HG03439 (cell line): Measurements from ENCODE around the gene GRIK4.
"Not testable (repeated sequence)": the region's sequence is repeated elsewhere in the genome, so short reads cannot be mapped to it uniquely, and the experiment has no call there.

Experiments used
- ATAC-seq: cut with Tn5 transposase; IDR thresholded peaks from one replicate; pipeline ENCODE4 v1.9.1; 2021; ENCODE audit warnings: mild to moderate bottlenecking, moderate library complexity; ENCODE audit not compliant: unreplicated experiment

GRIK4 gene

GRCh38 chr11:120759046-120759445, 247.5 kb downstream of the GRIK4 start:
- ATAC-seq, result no peak

DNA sequence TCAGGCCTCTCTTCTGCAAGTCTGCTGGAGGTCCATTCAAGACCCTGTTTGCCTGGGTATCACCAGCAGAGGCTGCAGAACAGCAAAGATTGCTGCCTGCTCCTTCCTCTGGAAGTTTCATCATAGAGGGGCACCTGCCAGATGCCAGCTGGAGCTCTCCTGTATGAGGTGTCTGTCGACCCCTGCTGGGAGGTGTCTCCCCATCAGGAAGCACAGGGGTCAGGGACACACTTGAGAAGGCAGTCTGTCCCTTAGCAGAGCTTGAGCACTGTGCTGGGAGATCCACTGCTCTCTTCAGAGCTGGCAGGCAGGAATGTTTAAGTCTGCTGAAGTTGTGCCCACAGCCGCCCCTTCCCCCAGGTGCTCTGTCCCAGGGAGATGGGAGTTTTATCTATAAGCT, 254.2 kb downstream of the GRIK4 start:
- not testable (repeated sequence) for ATAC-seq

DNA sequence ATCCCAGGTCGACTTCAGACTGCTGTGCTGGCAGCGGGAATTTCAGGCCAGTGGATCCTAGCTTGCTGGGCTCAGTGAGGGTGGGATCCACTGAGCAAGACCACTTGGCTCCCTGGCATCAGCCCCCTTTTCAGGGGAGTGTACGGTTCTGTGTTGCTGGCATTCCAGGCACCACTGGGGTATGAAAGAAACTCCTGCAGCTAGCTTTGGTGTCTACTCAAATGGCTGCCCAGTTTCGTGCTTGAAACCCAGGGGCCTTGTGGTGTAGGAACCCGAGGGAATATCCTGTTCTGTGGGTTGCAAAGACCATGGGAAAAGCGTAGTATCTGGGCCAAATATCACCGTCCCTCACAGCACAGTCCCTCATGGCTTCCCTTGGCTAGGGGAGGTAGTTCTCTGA, 254.8 kb downstream of the GRIK4 start:
- no peak for ATAC-seq

GRCh38 chr11:120768949-120769348, 257.4 kb downstream of the GRIK4 start:
- ATAC-seq, result no peak

GRCh38 chr11:120769906-120770305, 258.4 kb downstream of the GRIK4 start:
- ATAC-seq, result no peak

- no peak for ATAC-seq
These were observed 260.1 kb downstream of the GRIK4 start for GRCh38 chr11:120771551-120772060.

- ATAC-seq, result no peak
These were observed 262.0 kb downstream of the GRIK4 start for GRCh38 chr11:120773501-120774031.

- no peak for ATAC-seq
These were observed 263.2 kb downstream of the GRIK4 start for GRCh38 chr11:120774591-120775386.

DNA sequence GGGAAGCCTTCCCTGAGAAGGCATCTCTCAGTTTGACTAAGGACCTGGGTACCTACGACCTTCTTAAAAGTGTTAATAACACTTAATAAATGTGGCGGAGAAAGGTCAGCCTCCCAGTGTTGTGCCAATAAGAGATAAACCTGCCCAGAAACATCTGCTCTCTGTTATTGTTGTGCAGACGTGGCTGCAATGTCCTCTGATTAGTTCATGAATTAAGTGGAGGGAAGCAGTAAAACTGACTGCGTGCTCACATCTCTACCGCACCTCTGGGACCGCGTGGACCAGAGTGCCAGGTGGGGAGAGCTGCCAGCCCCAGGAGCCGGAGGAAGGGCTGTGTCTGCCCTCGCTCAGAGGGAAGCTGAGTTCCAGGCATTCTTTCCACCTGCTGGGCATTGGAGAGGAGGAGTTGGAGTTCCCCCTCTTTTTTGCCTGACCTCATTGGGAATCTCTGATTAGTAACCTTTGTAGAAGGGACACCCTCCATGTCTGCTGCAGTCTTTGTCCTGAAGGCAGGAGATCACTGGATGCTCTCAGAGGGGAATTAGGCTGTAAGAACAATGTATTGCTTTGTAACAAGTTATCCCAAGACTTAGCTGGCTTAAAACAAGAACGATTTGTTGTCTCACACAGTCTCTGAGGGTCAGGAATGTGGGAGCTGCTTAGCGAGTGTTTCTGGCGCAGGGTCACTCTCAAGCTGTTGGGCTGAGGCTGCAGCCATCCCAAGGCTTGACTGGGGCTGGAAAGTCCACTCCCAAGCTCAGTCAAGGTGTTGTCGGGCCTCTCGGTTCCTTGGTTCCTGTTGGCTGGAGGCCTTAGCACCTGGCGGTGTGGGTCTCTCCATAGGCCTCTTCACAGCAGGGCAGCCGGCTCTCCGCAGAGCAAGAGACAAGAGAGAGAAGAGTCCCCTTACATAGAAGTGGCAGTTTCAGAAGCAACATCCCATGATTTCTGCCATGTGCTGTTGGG, 264.7 kb downstream of the GRIK4 start:
- no peak for ATAC-seq

- ATAC-seq, result no peak
These were observed 267.3 kb downstream of the GRIK4 start for GRCh38 chr11:120778685-120779490.

DNA sequence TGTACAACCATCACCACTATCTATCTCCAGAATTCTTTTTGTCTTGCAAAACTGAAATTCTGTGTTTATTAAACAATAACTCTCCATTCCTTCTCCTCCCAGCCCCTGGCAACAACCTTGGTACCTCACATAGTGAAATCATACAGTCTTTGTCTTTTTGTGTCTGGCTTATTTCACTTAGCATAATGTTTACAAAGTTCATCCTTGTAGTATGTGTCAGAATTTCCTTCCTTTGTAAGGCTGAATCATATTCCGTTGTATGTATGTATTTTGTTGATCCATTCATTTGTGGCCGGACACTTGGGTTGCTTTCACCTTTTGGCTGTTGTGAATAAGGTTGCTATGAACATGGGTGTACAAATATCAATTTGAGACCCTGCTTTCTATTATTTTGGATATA, 268.7 kb downstream of the GRIK4 start:
- ATAC-seq, result no peak

DNA sequence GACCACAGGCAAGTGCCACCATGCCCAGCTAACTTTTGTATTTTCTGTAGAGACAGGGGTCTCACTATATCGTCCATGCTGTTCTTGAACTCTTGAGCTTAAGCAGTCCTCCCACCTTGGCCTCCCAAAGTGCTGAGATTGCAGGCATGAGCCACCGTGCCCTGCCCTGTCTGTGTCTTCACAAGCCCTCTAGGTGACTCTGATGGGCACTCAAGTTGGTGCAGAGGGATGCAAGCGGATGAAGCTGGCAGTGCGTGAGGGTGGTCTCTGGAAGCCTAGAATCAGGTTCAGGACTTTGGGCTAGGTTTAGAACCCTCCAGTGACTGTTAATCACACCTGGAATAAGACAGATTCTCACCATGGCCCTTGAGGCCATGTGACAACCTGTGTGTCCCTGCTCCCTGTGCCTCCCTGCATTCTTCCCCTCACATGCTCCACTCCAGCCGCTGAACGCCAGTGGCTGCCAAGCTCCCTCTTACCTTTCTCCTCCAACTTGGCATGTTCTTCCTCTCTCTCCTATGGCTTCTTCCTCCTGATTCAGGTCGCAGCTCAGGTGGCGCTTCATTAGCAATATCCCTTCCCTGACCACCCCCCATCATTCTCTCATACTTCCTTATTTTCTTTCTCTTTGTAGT, 270.1 kb downstream of the GRIK4 start:
- ATAC-seq, result no peak

- no peak for ATAC-seq
These were observed 273.2 kb downstream of the GRIK4 start for GRCh38 chr11:120784566-120785251.

GRCh38 chr11:120785576-120785975, 274.0 kb downstream of the GRIK4 start:
- no peak for ATAC-seq

- no peak for ATAC-seq
These were observed 274.7 kb downstream of the GRIK4 start for GRCh38 chr11:120786206-120786735.

- ATAC-seq, result not testable (repeated sequence)
These were observed 275.7 kb downstream of the GRIK4 start for GRCh38 chr11:120787224-120787623.

DNA sequence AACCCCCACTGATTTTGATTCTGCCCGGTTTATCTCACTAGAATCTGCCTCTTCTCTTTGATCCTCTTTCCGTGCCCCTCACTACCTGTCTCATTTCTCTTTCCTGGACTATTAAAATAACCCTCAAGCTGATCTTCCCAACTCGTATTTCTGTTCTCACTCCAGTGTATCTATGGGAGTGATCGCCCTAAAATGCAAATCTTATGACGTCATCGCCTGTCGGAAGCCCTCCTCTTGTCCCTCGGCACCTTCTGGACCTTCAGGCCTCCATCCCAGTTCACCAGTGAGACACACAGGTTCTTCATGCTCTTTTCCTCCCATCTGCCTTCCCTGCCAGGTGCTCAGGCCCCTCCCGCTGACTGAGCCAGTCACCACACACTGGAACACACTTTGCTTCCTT, 277.8 kb downstream of the GRIK4 start:
- ATAC-seq, result no peak

DNA sequence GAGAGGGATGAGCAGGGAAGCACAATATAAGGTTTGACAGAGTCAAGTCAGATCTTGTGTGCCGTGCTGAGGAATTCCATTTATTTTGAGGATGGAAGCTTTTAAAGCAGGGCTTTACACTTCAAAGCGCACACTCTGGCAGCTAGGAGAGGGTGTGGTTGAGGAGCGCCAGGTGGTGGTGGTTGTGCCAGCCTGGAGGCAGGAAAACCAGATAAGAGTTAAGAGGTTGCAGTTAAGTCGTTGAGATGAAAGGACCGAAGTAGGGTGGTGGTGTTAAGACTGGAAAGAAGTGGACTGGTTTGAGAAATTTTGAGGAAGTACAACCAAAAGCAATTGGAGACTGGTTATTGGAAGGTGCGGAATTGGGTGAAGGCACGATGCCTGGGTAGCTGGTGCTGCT, 280.8 kb downstream of the GRIK4 start:
- ATAC-seq, result no peak

DNA sequence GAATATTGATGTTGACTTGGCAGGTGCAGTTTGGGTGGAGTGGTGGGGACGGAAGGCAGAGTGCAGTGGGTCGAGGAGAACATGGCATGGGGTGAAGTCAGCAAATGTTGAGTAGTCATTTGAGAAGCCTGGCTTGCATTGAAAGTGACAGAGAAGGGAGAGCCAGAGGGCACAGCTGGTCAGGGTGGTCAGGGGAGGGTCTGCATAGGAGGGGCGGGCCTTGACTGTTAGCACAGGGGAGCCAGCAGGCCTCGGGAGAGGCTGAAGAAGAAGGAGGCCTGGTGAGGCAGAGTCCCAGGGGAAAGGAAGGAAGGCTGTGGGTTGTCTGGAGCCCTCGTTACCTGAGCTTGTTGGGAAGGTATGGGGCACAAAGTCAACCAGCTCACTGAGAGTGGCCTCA, 281.6 kb downstream of the GRIK4 start:
- no peak for ATAC-seq
